B cell (primary cell): ENCODE measurements around the gene PRDM15. TPM values are rescaled to one million over a fixed set of nuclear protein-coding genes. Genes with fewer than 3 reads are reported as not detected.

Experiments used
- ATAC-seq: fragments of 200-7000 bp; cut with Tn5 transposase; one replicate; pipeline ENCODE4 v1.10.0; 2021; ENCODE audit warnings: low read depth, mild to moderate bottlenecking, moderate number of reproducible peaks, moderate library complexity
- CTCF ChIA-PET: fragments of 350-600 bp; sonication (Branson Sonifier 250); formaldehyde crosslinking; loops from one replicate; lab custom pipeline; 2021; ENCODE audit warnings: antibody characterized with exemption, inconsistent platforms; lab: Charles Lee
- POLR2A ChIA-PET: fragments of 350-600 bp; sonication (Branson Sonifier 250); formaldehyde crosslinking; loops from one replicate; lab custom pipeline; 2021; ENCODE audit warnings: antibody characterized with exemption; lab: Charles Lee
- DNase-seq: peaks from one replicate; pipeline ENCODE4 v3.0.0; 2013
- H2AFZ ChIP-seq: 2 replicates; pipeline ENCODE4 v1.6.1; 2012; ENCODE audit warnings: mild to moderate bottlenecking, low read depth, low read length; ENCODE audit not compliant: insufficient read depth, poor library complexity, severe bottlenecking
- H3K27ac ChIP-seq, 2 donors: 1 replicate in 1 of 2; 2 replicates in 1 of 2; pipeline ENCODE4 v1.5.1; 2012 to 2013; ENCODE audit warnings: low read length in 2 of 2, mild to moderate bottlenecking in 2 of 2, moderate library complexity in 1 of 2
- H3K27me3 ChIP-seq, 4 experiments: fragments of 200-600 bp in 1 of 4; sonication (generic) in 1 of 4; replicated peaks in 1 of 4; 1 replicate in 2 of 4; 2 replicates in 2 of 4; pipeline versions ENCODE4 v1.6.1 to v1.7.0; 2013 to 2016; ENCODE audit warnings: low read length in 3 of 4, mild to moderate bottlenecking in 2 of 4, mixed read lengths in 1 of 4, moderate library complexity in 1 of 4; ENCODE audit not compliant: insufficient read depth in 4 of 4, control insufficient read depth in 3 of 4; ENCODE audit errors: control extremely low read depth in 1 of 4
- H3K36me3 ChIP-seq, 2 experiments: replicated peaks in 1 of 2; 1 replicate in 1 of 2; 2 replicates in 1 of 2; pipeline versions ENCODE4 v1.6.1 to v1.7.1; 2013; ENCODE audit warnings: low read length in 1 of 2; ENCODE audit not compliant: insufficient read depth in 2 of 2, control insufficient read depth in 1 of 2; ENCODE audit errors: control extremely low read depth in 1 of 2, extremely low read depth in 1 of 2
- H3K4me1 ChIP-seq, 2 donors: fragments of 200-600 bp in 1 of 2; sonication (generic) in 1 of 2; 1 replicate in 1 of 2; 2 replicates in 1 of 2; pipeline versions ENCODE4 v1.5.1 to v1.6.1; 2013 to 2017; ENCODE audit warnings: low read length in 2 of 2; ENCODE audit not compliant: control insufficient read depth in 2 of 2, insufficient read depth in 2 of 2
- H3K4me2 ChIP-seq: replicated peaks from 2 replicates; pipeline ENCODE3; 2012; ENCODE audit warnings: mild to moderate bottlenecking, low read depth, low read length; ENCODE audit not compliant: poor library complexity, severe bottlenecking
- H3K4me3 ChIP-seq, 5 experiments: fragments of 200-600 bp in 1 of 5; sonication (generic) in 1 of 5; 1 replicate in 3 of 5; 2 replicates in 2 of 5; pipeline versions ENCODE4 v1.5.1 to v1.7.0; 2011 to 2016; ENCODE audit warnings: low read length in 4 of 5, mild to moderate bottlenecking in 4 of 5, low read depth in 2 of 5, control low read depth in 1 of 5, moderate library complexity in 1 of 5; ENCODE audit not compliant: insufficient read depth in 1 of 5; ENCODE audit errors: control extremely low read depth in 1 of 5, extremely low read depth in 1 of 5
- H3K79me2 ChIP-seq: fragments of 200-600 bp; sonication (generic); one replicate; pipeline ENCODE4 v1.6.0; 2016; ENCODE audit warnings: low read length; ENCODE audit not compliant: control insufficient read depth, insufficient read depth
- H3K9ac ChIP-seq: fragments of 200-600 bp; sonication (generic); 2 replicates; pipeline ENCODE4 v1.6.1; 2017; ENCODE audit warnings: mild to moderate bottlenecking, low read length, moderate library complexity
- H3K9me3 ChIP-seq, 3 donors: one replicate each; pipeline versions ENCODE4 v1.6.1 to v1.7.1; 2013; ENCODE audit warnings: low read length in 2 of 3; ENCODE audit not compliant: control insufficient read depth in 2 of 3, insufficient read depth in 1 of 3; ENCODE audit errors: control extremely low read depth in 1 of 3
- H4K20me1 ChIP-seq: 2 replicates; pipeline ENCODE4 v1.6.0; 2012; ENCODE audit warnings: mild to moderate bottlenecking, low read length; ENCODE audit not compliant: insufficient read depth, control insufficient read depth, poor library complexity, severe bottlenecking
- H3K27ac Mint-ChIP-seq: one replicate; pipeline ENCODE4 v1.8.0; 2021; ENCODE audit warnings: mixed read lengths
- H3K27me3 Mint-ChIP-seq: one replicate; pipeline ENCODE4 v1.8.0; 2021; ENCODE audit warnings: mixed read lengths
- H3K4me1 Mint-ChIP-seq: one replicate; pipeline ENCODE4 v1.8.0; 2021; ENCODE audit warnings: mixed read lengths
- H3K4me3 Mint-ChIP-seq: one replicate; pipeline ENCODE4 v1.8.0; 2021; ENCODE audit warnings: mixed read lengths
- H3K9me3 Mint-ChIP-seq: one replicate; pipeline ENCODE4 v1.8.0; 2022; ENCODE audit warnings: mixed read lengths; ENCODE audit not compliant: insufficient read depth
- EZH2 ChIP-seq: IDR thresholded peaks from 2 replicates; pipeline ENCODE4 v1.6.1; 2012; ENCODE audit warnings: borderline replicate concordance, low read depth, mild to moderate bottlenecking, moderate library complexity, low read length; ENCODE audit not compliant: insufficient read depth, poor library complexity, severe bottlenecking
- WGBS: methylation state at CpG from one replicate; pipeline ENCODE4 v1.1.5; 2013; ENCODE audit warnings: missing lambda C conversion rate; ENCODE audit not compliant: insufficient coverage; 5-methylcytosine and 5-hydroxymethylcytosine counted together
- intact Hi-C: fragments of 100-400 bp; cut with micrococcal nuclease; formaldehyde crosslinking; loops from one replicate; pipeline ENCODE4 v1.10.0; 2022
- polyA plus RNA-seq: library from polyadenylated mRNA; depleted of rRNA; stranded (reverse); fragments of >200 nt; gene quantifications from 2 replicates; pipeline ENCODE4 v1.2.3, GENCODE V29; 2012
- total RNA-seq, 2 donors: library from RNA; stranded (reverse); fragments of 120-200 nt in 1 of 2; gene quantifications; 1 replicate in 1 of 2; 2 replicates in 1 of 2; pipeline versions ENCODE4 v1.2.3 to v1.2.4, GENCODE V29; 2013 to 2022
- TF ChIP-seq, protein P1 (sequence below): fragments of 200-600 bp; IDR thresholded peaks from one replicate; pipeline ENCODE4 v1.8.0; 2022; ENCODE audit warnings: antibody characterized with exemption, mild to moderate bottlenecking

PRDM15 gene
- total and polyA plus RNA-seq, 2 donors (not counting 1 experiment from before 2014, with no cell fraction given) = 21.3 to 29.2 TPM

DNA sequence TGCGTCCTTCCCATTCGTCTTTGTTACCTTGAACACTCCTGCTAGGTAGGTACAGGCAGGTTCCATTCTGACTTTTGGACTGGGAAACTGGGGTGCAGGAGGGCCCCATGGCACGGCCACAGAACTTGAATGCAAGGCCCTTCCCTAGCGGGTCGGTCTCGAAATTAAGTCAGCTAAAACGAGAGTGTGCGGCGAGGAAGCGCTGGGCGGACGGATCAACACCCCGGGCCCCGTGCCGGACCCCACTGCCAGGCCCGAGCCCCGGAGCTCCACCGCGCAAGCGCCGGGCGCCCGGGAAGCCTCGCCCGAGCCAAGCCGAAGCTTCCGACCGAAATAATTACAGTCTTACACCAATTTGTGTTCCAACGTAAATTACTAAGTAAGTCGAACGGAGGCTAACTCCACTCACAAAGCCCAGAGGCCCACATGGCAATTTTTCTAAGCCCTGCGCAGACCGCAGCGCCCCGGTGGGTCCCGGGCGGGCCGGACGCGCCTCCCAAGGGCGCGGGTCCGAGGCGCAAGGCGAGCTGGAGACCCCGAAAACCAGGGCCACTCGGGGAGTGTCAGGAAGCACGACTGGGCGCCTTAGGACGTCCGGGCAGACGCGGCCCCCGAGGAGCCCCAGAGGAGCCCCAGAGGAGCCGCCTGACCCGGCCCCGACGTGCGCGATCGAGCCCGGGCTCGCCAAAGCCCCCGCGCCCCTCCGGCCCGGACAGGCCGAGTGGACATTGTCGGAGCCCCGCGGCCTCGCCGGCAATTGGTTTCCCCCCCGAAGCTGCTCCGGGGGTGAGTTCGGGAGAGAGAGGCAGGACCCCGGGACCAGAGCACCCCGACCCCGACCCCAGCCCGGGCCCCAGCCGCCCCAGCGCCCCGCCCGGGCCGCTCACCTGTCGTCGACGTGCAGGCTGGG is 112.9 kb downstream of the PRDM15 start:
- TF ChIP-seq EZH2 = no peak
- TF ChIP-seq, protein P1, sequence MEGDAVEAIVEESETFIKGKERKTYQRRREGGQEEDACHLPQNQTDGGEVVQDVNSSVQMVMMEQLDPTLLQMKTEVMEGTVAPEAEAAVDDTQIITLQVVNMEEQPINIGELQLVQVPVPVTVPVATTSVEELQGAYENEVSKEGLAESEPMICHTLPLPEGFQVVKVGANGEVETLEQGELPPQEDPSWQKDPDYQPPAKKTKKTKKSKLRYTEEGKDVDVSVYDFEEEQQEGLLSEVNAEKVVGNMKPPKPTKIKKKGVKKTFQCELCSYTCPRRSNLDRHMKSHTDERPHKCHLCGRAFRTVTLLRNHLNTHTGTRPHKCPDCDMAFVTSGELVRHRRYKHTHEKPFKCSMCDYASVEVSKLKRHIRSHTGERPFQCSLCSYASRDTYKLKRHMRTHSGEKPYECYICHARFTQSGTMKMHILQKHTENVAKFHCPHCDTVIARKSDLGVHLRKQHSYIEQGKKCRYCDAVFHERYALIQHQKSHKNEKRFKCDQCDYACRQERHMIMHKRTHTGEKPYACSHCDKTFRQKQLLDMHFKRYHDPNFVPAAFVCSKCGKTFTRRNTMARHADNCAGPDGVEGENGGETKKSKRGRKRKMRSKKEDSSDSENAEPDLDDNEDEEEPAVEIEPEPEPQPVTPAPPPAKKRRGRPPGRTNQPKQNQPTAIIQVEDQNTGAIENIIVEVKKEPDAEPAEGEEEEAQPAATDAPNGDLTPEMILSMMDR = no peak
- DNase-seq (peak; percentile 27), ATAC-seq (no peak)
- Histone ChIP-seq H3K4me1 (peaks cover 37 to 43% of the 10 kb centered on the region in 2 donors), H3K9ac (peak overlapping the region; percentile 29), H3K79me2 (no peaks in the 10 kb centered on the region), H3K36me3 (no peaks in the 10 kb centered on the region), H4K20me1 (no peaks in the 10 kb centered on the region), H3K27me3 (peaks cover 0 to 92% (median 52%) of the 10 kb centered on the region in 4 experiments), H2AFZ (peak overlapping the region; percentile 10), H3K4me2 (peak overlapping the region; percentile 80), H3K9me3 (peaks cover 0 to 25% (median 0%) of the 10 kb centered on the region in 3 donors), H3K4me3 (peak overlapping the region in 3 of 5 experiments; percentile 12 to 61 (median 25)), H3K27ac (no peak overlapping the region)
- peaks cover 78% of the 10 kb centered on the region for H3K27me3 Mint-ChIP-seq
- 16% methylated on average over 88 of the region's 88 CpGs for WGBS
- no peaks in the 10 kb centered on the region for H3K9me3 Mint-ChIP-seq
- ChIA-PET CTCF (interaction anchor here (0.7 kb wide), 1 partner anchor 483 kb away, joined by 3 read pairs; no protein-coding TSS in a partner anchor), POLR2A (no interaction called here)
- no peak overlapping the region for H3K27ac Mint-ChIP-seq
- peak overlapping the region; percentile 19 for H3K4me3 Mint-ChIP-seq
- intact Hi-C loops = no loop called here
- peaks cover 29% of the 10 kb centered on the region for H3K4me1 Mint-ChIP-seq

DNA sequence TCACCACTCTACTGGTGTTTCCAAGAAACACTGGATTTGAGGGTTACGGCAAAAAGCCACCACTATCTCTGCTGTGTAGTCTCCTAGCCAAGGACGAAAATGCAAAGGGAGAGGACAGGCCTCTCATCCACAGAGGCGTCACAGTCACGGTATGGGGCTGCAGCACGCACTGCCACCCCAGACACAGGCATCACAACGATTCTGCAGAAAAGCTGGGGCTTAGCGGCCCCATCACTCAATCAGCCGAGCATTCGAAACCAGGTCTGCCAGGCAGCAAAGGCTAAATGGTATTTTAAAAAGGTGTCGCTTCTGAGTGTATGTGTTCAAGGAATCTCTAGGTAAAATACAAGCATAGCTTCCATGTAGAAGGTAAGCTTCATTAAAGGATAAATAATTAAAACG is 113.7 kb downstream of the PRDM15 start:
- 75% methylated on average over 7 of the region's 11 CpGs for WGBS
- no peaks in the 10 kb centered on the region for H4K20me1 ChIP-seq

More for the DNA sequence above, 113.7 kb downstream of the PRDM15 start:
- H3K4me2 ChIP-seq = no peak overlapping the region
- intact Hi-C loops = no loop called here
- no peaks in the 10 kb centered on the region for H3K79me2 ChIP-seq
- H3K27me3 Mint-ChIP-seq = peaks cover 79% of the 10 kb centered on the region
- DNase-seq (no peak), ATAC-seq (no peak)
- peaks cover 0 to 93% (median 55%) of the 10 kb centered on the region in 4 experiments for H3K27me3 ChIP-seq
- POLR2A ChIA-PET = no interaction called here
- H3K9ac ChIP-seq = no peak overlapping the region
- H3K4me3 ChIP-seq = no peak overlapping the region
- H3K36me3 ChIP-seq = no peaks in the 10 kb centered on the region
- H3K4me3 Mint-ChIP-seq = peak overlapping the region; percentile 26
- H3K9me3 Mint-ChIP-seq = no peaks in the 10 kb centered on the region
- peak overlapping the region; percentile 46 for H3K27ac Mint-ChIP-seq
- CTCF ChIA-PET = no interaction called here
- no peak for TF ChIP-seq EZH2
- TF ChIP-seq, protein P1 = no peak
- H3K9me3 ChIP-seq = peaks cover 0 to 25% (median 0%) of the 10 kb centered on the region in 3 donors
- no peak overlapping the region for H3K27ac ChIP-seq
- H3K4me1 ChIP-seq = peaks cover 44 to 48% of the 10 kb centered on the region in 2 donors
- H3K4me1 Mint-ChIP-seq = peaks cover 38% of the 10 kb centered on the region
- H2AFZ ChIP-seq = no peak overlapping the region
